Gastrocnemius medialis (tissue), 4 donors: ENCODE data around the gene ZNF407. TPM values are rescaled to one million over a fixed set of nuclear protein-coding genes. Genes with fewer than 3 reads are reported as not detected.

Source experiments
- ATAC-seq, 2 donors: fragments of 150-250 bp; one replicate each; pipeline ENCODE4 v1.9.1; 2016
- DNase-seq, 2 donors: peaks; one replicate each; pipeline ENCODE4 v3.0.0-alpha.2; 2019
- H3K27ac ChIP-seq, 4 donors: fragments of 200-600 bp; sonication (generic); 1 replicate in 1 of 4; 2 replicates in 3 of 4; pipeline ENCODE4 v1.5.1; 2016 to 2018; ENCODE audit warnings: mild to moderate bottlenecking in 2 of 4, moderate library complexity in 1 of 4
- H3K27me3 ChIP-seq, 3 donors: fragments of 200-600 bp; sonication (generic) in 2 of 3; 1 replicate in 1 of 3; 2 replicates in 2 of 3; pipeline versions ENCODE4 v1.5.1 to v1.6.0; 2016 to 2019; ENCODE audit warnings: mild to moderate bottlenecking in 1 of 3, moderate library complexity in 1 of 3
- H3K36me3 ChIP-seq, 2 donors: fragments of 200-600 bp; sonication (generic) in 1 of 2; one replicate each; pipeline ENCODE4 v1.5.1; 2017 to 2018
- H3K4me1 ChIP-seq, 2 donors: fragments of 200-600 bp; sonication (generic) in 1 of 2; one replicate each; pipeline ENCODE4 v1.5.1; 2016 to 2017; ENCODE audit warnings: mild to moderate bottlenecking in 2 of 2
- H3K4me3 ChIP-seq, 4 donors: fragments of 200-600 bp; sonication (generic) in 3 of 4; 1 replicate in 1 of 4; 2 replicates in 3 of 4; pipeline ENCODE4 v1.5.1; 2016 to 2019; ENCODE audit warnings: mild to moderate bottlenecking in 2 of 4
- H3K9me3 ChIP-seq, 3 donors: fragments of 200-600 bp; sonication (generic) in 2 of 3; 1 replicate in 1 of 3; 2 replicates in 2 of 3; pipeline ENCODE4 v1.5.1; 2016 to 2019
- POLR2A ChIP-seq, 2 donors: fragments of 450-650 bp; IDR thresholded peaks; one replicate each; pipeline ENCODE4 v1.6.1; 2017; ENCODE audit warnings: antibody characterized with exemption in 2 of 2, mild to moderate bottlenecking in 2 of 2, moderate library complexity in 2 of 2
- in situ Hi-C, 4 donors: fragments of 200-750 bp; cut with MboI; loops; one replicate each; pipeline versions ENCODE4 v1.15.0 to v1.8.0; 2017; ENCODE audit warnings: low sequenced_read_pairs in 4 of 4
- intact Hi-C: fragments of 100-400 bp; cut with DNase I; formaldehyde crosslinking; loops from one replicate; pipeline ENCODE4 v1.15.1; 2023; ENCODE audit warnings: low total_unique reads
- total RNA-seq, 4 donors: library from RNA; depleted of rRNA; stranded (reverse); fragments of >200 nt; gene quantifications; one replicate each; pipeline versions ENCODE4 v1.1.0 to v1.2.3, GENCODE V29; 2016
- TF ChIP-seq, protein P1 (sequence below), 5 experiments: fragments of 450-650 bp in 3 of 5; fragments of 200-600 bp in 2 of 5; sonication (generic) in 2 of 5; IDR thresholded peaks in 4 of 5; conservative IDR thresholded peaks in 1 of 5; 1 replicate in 4 of 5; 2 replicates in 1 of 5; pipeline ENCODE4 v1.5.1; 2016 to 2019; ENCODE audit warnings: antibody characterized with exemption in 5 of 5, mild to moderate bottlenecking in 3 of 5, moderate library complexity in 3 of 5

The ZNF407 gene
- total RNA-seq, 4 donors from 2014 or later: 5.9 to 11.4 (median 9.2) TPM

DNA sequence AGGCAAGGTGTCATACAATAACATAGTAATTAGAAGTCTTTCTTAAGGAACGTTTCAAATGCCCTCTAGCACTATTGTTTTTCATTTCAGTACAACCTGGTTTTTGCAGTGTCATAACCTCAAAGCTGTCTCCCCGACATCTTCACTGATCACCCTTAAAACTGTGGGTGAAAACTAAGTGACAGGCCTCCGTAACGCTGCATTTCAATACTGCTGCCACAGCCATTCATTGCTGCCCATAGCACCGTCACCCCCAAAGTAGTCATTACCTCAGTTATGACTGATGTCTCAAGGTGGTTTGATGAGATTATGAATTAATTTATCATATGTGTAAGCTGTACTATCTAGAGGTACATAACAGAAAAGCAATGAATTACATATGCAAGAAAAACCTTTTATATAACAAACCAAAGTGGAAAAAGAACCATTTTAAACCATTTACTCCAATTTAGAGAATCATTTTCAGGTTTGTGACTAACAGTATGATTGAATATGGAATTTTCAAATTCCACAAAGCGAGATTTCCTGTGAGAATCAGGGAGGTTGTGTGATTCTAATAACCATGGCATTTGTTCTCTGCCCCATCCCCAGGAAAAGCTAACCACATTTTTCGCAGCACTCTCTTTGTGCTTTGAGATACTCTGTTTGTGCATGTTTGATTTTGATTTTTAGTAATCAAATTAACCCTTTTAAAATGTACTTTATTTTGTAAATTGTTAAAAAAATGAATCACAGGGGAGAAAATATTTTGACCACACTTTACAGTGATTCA is 348.3 kb downstream of the ZNF407 start:
- Histone ChIP-seq H3K27me3 (no peaks in the 10 kb centered on the region), H3K4me1 (no peaks in the 10 kb centered on the region), H3K9me3 (no peaks in the 10 kb centered on the region), H3K27ac (no peak overlapping the region), H3K36me3 (no peaks in the 10 kb centered on the region), H3K4me3 (no peak overlapping the region)
- TF ChIP-seq POLR2A (IDR thresholded peaks at IDR 0.05): no peak
- TF ChIP-seq, protein P1, sequence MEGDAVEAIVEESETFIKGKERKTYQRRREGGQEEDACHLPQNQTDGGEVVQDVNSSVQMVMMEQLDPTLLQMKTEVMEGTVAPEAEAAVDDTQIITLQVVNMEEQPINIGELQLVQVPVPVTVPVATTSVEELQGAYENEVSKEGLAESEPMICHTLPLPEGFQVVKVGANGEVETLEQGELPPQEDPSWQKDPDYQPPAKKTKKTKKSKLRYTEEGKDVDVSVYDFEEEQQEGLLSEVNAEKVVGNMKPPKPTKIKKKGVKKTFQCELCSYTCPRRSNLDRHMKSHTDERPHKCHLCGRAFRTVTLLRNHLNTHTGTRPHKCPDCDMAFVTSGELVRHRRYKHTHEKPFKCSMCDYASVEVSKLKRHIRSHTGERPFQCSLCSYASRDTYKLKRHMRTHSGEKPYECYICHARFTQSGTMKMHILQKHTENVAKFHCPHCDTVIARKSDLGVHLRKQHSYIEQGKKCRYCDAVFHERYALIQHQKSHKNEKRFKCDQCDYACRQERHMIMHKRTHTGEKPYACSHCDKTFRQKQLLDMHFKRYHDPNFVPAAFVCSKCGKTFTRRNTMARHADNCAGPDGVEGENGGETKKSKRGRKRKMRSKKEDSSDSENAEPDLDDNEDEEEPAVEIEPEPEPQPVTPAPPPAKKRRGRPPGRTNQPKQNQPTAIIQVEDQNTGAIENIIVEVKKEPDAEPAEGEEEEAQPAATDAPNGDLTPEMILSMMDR (IDR thresholded peaks at IDR 0.05 in 4 of 5, conservative IDR thresholded peaks at IDR 0.05 in 1 of 5): no peak
- no peak for ATAC-seq
- intact Hi-C loops (no loop called here), in situ Hi-C loops (no loop called here)
- DNase-seq: no peak

DNA sequence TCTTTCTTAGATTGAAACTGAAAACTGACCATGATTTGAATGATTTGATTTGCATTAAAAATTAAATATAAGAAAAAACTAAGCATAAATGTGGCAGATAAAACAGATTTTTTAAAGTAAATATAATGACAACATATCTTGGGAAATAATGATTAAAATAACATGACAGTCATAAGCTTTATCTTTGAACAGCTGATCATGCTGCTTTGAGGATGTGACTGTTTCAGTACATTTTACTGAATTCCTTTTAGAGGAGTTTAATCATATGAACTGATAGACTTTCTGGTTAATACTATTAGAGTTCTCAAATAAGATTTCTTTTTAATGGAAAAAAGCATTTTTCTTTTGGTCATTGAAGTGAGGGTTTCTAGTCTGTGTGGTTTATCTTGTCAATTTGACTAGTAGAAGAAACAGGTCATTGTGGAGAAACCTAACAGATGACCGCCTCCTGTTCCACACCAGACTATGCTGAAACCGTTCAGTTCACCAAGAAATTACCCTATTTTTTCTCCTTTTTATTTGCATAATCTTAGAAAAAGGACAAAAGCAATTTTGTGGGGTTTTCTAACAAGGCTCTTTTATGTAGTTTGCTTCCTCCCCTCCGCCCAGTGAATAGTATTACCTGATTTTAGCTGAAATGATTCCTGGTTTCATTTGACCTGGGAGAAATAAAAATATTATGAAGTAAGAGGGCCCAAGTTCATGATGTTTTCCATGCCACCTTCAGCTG is 349.1 kb downstream of the ZNF407 start:
- in situ Hi-C loops (no loop called here), intact Hi-C loops (no loop called here)
- no peaks in the 10 kb centered on the region for H3K4me1 ChIP-seq
- H3K27me3 ChIP-seq: no peaks in the 10 kb centered on the region
- no peak for TF ChIP-seq POLR2A (IDR thresholded peaks at IDR 0.05)
- TF ChIP-seq, protein P1 (IDR thresholded peaks at IDR 0.05 in 4 of 5, conservative IDR thresholded peaks at IDR 0.05 in 1 of 5): no peak
- ATAC-seq (no peak), DNase-seq (no peak)
- no peak overlapping the region for H3K27ac ChIP-seq
- H3K36me3 ChIP-seq: no peaks in the 10 kb centered on the region
- no peak overlapping the region for H3K4me3 ChIP-seq
- H3K9me3 ChIP-seq: no peaks in the 10 kb centered on the region

DNA sequence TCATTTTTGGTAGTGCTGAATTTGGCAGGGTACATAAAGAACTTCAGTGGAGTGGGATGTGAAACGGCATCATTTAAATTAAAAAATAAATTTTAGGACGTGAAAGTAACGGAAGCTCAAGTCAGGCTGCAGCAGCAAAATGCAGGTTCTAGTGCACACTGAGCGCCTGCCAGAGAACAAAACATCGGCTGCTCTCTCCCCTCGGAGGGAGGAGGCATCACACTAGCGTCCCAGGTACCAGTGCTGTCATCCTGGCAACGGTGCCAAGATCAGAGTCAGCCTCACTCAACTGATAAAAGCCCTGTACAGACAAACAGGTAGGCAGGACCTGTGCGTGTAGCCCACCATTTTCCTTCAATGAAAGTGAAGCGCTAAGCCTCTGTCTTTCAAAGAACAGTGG is 349.7 kb downstream of the ZNF407 start:
- DNase-seq: no peak
- TF ChIP-seq, protein P1 (IDR thresholded peaks at IDR 0.05 in 4 of 5, conservative IDR thresholded peaks at IDR 0.05 in 1 of 5): no peak
- no peak for TF ChIP-seq POLR2A (IDR thresholded peaks at IDR 0.05)
- Histone ChIP-seq H3K27me3 (no peaks in the 10 kb centered on the region), H3K27ac (no peak overlapping the region), H3K9me3 (no peaks in the 10 kb centered on the region), H3K4me1 (no peaks in the 10 kb centered on the region), H3K4me3 (no peak overlapping the region), H3K36me3 (no peaks in the 10 kb centered on the region)
- intact Hi-C loops (no loop called here), in situ Hi-C loops (no loop called here)
- no peak for ATAC-seq

DNA sequence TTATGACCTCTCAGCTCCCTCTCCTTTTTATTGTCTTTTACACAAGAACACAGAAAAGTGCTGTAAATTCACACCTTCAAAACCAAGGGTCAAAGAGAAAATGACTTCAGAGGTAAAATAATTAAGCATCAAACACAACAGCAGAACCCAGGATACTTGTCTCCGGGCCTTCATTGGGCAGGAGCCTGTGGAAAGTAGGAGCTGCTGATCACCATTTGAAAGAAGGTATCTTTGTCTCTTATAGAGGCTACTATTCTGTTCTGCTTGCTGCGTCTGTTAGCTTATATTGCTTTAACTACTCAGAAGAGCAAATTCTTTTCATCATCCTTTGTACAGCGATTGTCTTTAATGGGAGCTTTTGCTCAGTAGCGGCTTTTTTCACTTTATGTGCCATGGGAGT is 350.2 kb downstream of the ZNF407 start:
- intact Hi-C loops (no loop called here), in situ Hi-C loops (no loop called here)
- H3K36me3 ChIP-seq: no peaks in the 10 kb centered on the region
- H3K27me3 ChIP-seq: no peaks in the 10 kb centered on the region
- no peak overlapping the region for H3K4me3 ChIP-seq
- DNase-seq (no peak), ATAC-seq (no peak)
- TF ChIP-seq, protein P1 (IDR thresholded peaks at IDR 0.05 in 4 of 5, conservative IDR thresholded peaks at IDR 0.05 in 1 of 5): no peak
- no peak for TF ChIP-seq POLR2A (IDR thresholded peaks at IDR 0.05)
- H3K27ac ChIP-seq: no peak overlapping the region
- H3K4me1 ChIP-seq: no peaks in the 10 kb centered on the region
- no peaks in the 10 kb centered on the region for H3K9me3 ChIP-seq
